Measurements from ENCODE around the gene TRIO.

DNA sequence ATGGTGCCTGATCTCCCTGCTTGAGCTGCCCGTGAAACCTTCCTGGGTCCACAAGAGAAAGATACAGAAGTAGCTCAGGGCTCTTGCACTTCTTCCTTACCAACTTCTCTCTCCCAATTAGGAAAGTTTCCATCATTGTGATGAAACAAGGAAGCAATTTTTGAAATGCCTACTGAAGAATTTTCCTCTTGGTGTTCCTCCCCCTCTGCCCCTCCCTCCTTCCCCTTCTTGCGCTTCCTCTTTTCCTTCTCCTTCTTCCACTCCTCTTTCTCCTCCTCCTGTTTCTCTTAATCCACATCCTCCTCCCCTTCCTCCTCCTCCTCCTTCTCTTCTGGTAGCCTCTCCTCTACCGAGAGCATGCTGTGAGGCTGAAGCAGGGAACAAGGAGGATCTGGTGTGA lies 402.2 kb downstream of the TRIO start:
- TF ChIP-seq ZBTB21 (tag by site-specific recombination; IDR thresholded peaks at IDR 0.05) (no peak), ZNF311 (tag by site-specific recombination; IDR thresholded peaks at IDR 0.05; ENCODE audit: borderline replicate concordance) (no peak), ZXDB (tag by site-specific recombination; IDR thresholded peaks at IDR 0.05) (no peak), ZNF776 (tag by site-specific recombination; IDR thresholded peaks at IDR 0.05; ENCODE audit: borderline replicate concordance) (no peak)
- TF ChIP-seq, protein P1, sequence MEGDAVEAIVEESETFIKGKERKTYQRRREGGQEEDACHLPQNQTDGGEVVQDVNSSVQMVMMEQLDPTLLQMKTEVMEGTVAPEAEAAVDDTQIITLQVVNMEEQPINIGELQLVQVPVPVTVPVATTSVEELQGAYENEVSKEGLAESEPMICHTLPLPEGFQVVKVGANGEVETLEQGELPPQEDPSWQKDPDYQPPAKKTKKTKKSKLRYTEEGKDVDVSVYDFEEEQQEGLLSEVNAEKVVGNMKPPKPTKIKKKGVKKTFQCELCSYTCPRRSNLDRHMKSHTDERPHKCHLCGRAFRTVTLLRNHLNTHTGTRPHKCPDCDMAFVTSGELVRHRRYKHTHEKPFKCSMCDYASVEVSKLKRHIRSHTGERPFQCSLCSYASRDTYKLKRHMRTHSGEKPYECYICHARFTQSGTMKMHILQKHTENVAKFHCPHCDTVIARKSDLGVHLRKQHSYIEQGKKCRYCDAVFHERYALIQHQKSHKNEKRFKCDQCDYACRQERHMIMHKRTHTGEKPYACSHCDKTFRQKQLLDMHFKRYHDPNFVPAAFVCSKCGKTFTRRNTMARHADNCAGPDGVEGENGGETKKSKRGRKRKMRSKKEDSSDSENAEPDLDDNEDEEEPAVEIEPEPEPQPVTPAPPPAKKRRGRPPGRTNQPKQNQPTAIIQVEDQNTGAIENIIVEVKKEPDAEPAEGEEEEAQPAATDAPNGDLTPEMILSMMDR (tag by site-specific recombination; IDR thresholded peaks at IDR 0.05): no peak
